Measurements from ENCODE around the gene UBP1. TPM values are rescaled to one million over a fixed set of nuclear protein-coding genes. Genes with fewer than 3 reads are reported as not detected.

UBP1 gene
- total and polyA plus RNA-seq, 9 of the 15 experiments (the other 6 are each of a cell fraction or from before 2014, with no cell fraction given) = 13.6 to 143 (median 79.6) TPM

GRCh38 chr3:33385423-33385822, 54.8 kb downstream of the UBP1 start (continued):
- TF ChIP-seq MXD1 (CRISPR knock-in tag; IDR thresholded peaks at IDR 0.05; ENCODE audit: borderline replicate concordance, poor library complexity, severe bottlenecking) (no peak), DACH1 (IDR thresholded peaks at IDR 0.05; ENCODE audit: partially characterized antibody) (no peak), ZNF277 (CRISPR knock-in tag; IDR thresholded peaks at IDR 0.05; ENCODE audit: borderline replicate concordance) (no peak), TFE3 (CRISPR knock-in tag; IDR thresholded peaks at IDR 0.05) (no peak), ZBTB17 (CRISPR knock-in tag; IDR thresholded peaks at IDR 0.05) (no peak), ZNF639 (CRISPR knock-in tag; conservative IDR thresholded peaks at IDR 0.05 in 1 of 2, IDR thresholded peaks at IDR 0.05 in 1 of 2) (no peak), MTA3 (IDR thresholded peaks at IDR 0.05; ENCODE audit: borderline replicate concordance) (no peak), SMC3 (conservative IDR thresholded peaks at IDR 0.05; ENCODE audit: insufficient read depth, low read depth, low read length) (no peak), CHD4 (IDR thresholded peaks at IDR 0.05; ENCODE audit: insufficient read depth, insufficient replicate concordance, low read depth, low read length, poor library complexity, severe bottlenecking) (no peak), ZNF384 (IDR thresholded peaks at IDR 0.05; ENCODE audit: low read depth, low read length) (no peak), DIDO1 (tag; IDR thresholded peaks at IDR 0.05; ENCODE audit: low read depth) (no peak), JUND (IDR thresholded peaks at IDR 0.05; ENCODE audit: borderline replicate concordance, low read depth, low read length) (peak; percentile 78; the same call in 1 of the 2 replicates), JUND (tag; IDR thresholded peaks at IDR 0.05; ENCODE audit: borderline replicate concordance, low read depth, low read length) (peak; percentile 58; the same call in 2 of the 3 replicates), MAFK (IDR thresholded peaks at IDR 0.05; ENCODE audit: low read length) (peak; percentile 83), RCOR1 (IDR thresholded peaks at IDR 0.05; ENCODE audit: borderline replicate concordance in 1 of 2, low read depth in 2 of 2, low read length in 2 of 2) (peak in 1 of 2 experiments; percentile 84; a peak in 2 of 4 replicates), ZFP1 (CRISPR knock-in tag; IDR thresholded peaks at IDR 0.05) (no peak), MCM7 (IDR thresholded peaks at IDR 0.05) (no peak), MEIS2 (IDR thresholded peaks at IDR 0.05; ENCODE audit: partially characterized antibody) (peak; percentile 78), ERF (CRISPR knock-in tag; IDR thresholded peaks at IDR 0.05) (no peak), HMG20A (CRISPR knock-in tag; conservative IDR thresholded peaks at IDR 0.05) (no peak), ETS2 (tag; IDR thresholded peaks at IDR 0.05; ENCODE audit: borderline replicate concordance, poor library complexity, severe bottlenecking) (no peak), LCOR (CRISPR knock-in tag; IDR thresholded peaks at IDR 0.05) (no peak), PHB (CRISPR knock-in tag; IDR thresholded peaks at IDR 0.05) (no peak)
